ENCODE measurements around the gene PRRT1.
"Not testable (repeated sequence)": the region's sequence is repeated elsewhere in the genome, so short reads cannot be mapped to it uniquely, and the experiment has no call there.

Gene PRRT1

GRCh38 chr6:32117461-32117860, 34.3 kb downstream of the PRRT1 start:
- DNase-seq: no peak

GRCh38 chr6:32116674-32117073, 35.1 kb downstream of the PRRT1 start:
- peak; percentile 76 for DNase-seq

- DNase-seq: no peak
Measured at GRCh38 chr6:32115623-32116022, 36.1 kb downstream of the PRRT1 start.

GRCh38 chr6:32114796-32115195, 36.9 kb downstream of the PRRT1 start:
- no peak for DNase-seq

GRCh38 chr6:32113386-32114352, 38.1 kb downstream of the PRRT1 start:
- DNase-seq: peak; percentile 32

- no peak for DNase-seq
Measured at GRCh38 chr6:32112431-32112980, 39.2 kb downstream of the PRRT1 start.

- DNase-seq: no peak
Measured at GRCh38 chr6:32111424-32112066, 40.2 kb downstream of the PRRT1 start.

GRCh38 chr6:32110632-32111031, 41.1 kb downstream of the PRRT1 start:
- no peak for DNase-seq

- no peak for DNase-seq
Measured at GRCh38 chr6:32109765-32110160, 42.0 kb downstream of the PRRT1 start.

GRCh38 chr6:32109114-32109764, 42.5 kb downstream of the PRRT1 start, which contains the start of gene TNXB:
TSS of gene TNXB (minus strand) at chr6:32109338. CDS start at chr6:32098198, 11,140 bp downstream.
- DNase-seq: no peak

GRCh38 chr6:32108727-32109113, 43.0 kb downstream of the PRRT1 start:
- DNase-seq: no peak

- no peak for DNase-seq
Measured at GRCh38 chr6:32108094-32108627, 43.6 kb downstream of the PRRT1 start.

- no peak for DNase-seq
Measured at GRCh38 chr6:32107406-32107805, 44.3 kb downstream of the PRRT1 start.

GRCh38 chr6:32105433-32105832, 46.3 kb downstream of the PRRT1 start:
- no peak for DNase-seq

- DNase-seq: no peak
Measured at GRCh38 chr6:32102255-32102654, 49.5 kb downstream of the PRRT1 start.

GRCh38 chr6:32100251-32100650, 51.5 kb downstream of the PRRT1 start:
- DNase-seq: not testable (repeated sequence)
